ENCODE measurements around the gene KMO. TPM values are rescaled to one million over a fixed set of nuclear protein-coding genes. Genes with fewer than 3 reads are reported as not detected.

Gene KMO
- total RNA-seq, 2 donors from 2014 or later, result 0.35 to 0.37 TPM

- peak overlapping the region in 1 of 2 donors; percentile 14 for H3K27ac ChIP-seq
- TF ChIP-seq CTCF (IDR thresholded peaks at IDR 0.05), result peak; percentile 49 to 71
- H3K27me3 ChIP-seq, result no peaks in the 10 kb centered on the region
- H3K4me1 ChIP-seq, result no peaks in the 10 kb centered on the region
- H3K4me3 ChIP-seq, result peak overlapping the region; percentile 36 to 44
- no peaks in the 10 kb centered on the region for H3K9me3 ChIP-seq
- no peak for DNase-seq (ENCODE audit: low spot score)
- no peaks in the 10 kb centered on the region for H3K36me3 ChIP-seq
Observed at GRCh38 chr1:241531195-241532161, 700 bp upstream of the KMO start.

GRCh38 chr1:241532864-241533263 lies 686 bp downstream of the KMO start:
- no peaks in the 10 kb centered on the region for H3K4me1 ChIP-seq
- no peaks in the 10 kb centered on the region for H3K27me3 ChIP-seq
- no peak for DNase-seq (ENCODE audit: low spot score)
- H3K9me3 ChIP-seq, result no peaks in the 10 kb centered on the region
- no peak overlapping the region for H3K27ac ChIP-seq
- no peaks in the 10 kb centered on the region for H3K36me3 ChIP-seq
- no peak overlapping the region for H3K4me3 ChIP-seq
- TF ChIP-seq CTCF (IDR thresholded peaks at IDR 0.05), result no peak

GRCh38 chr1:241533326-241534115 lies 1.3 kb downstream of the KMO start:
- Histone ChIP-seq H3K4me3 (no peak overlapping the region), H3K4me1 (no peaks in the 10 kb centered on the region), H3K27me3 (no peaks in the 10 kb centered on the region), H3K9me3 (no peaks in the 10 kb centered on the region), H3K27ac (no peak overlapping the region), H3K36me3 (no peaks in the 10 kb centered on the region)
- no peak for DNase-seq (ENCODE audit: low spot score)
- no peak for TF ChIP-seq CTCF (IDR thresholded peaks at IDR 0.05)

GRCh38 chr1:241536304-241536703 lies 4.1 kb downstream of the KMO start:
- no peaks in the 10 kb centered on the region for H3K9me3 ChIP-seq
- no peak for TF ChIP-seq CTCF (IDR thresholded peaks at IDR 0.05)
- DNase-seq (ENCODE audit: low spot score), result no peak

GRCh38 chr1:241536969-241537368 lies 4.8 kb downstream of the KMO start:
- no peaks in the 10 kb centered on the region for H3K9me3 ChIP-seq
- DNase-seq (ENCODE audit: low spot score), result no peak
- H3K36me3 ChIP-seq, result no peaks in the 10 kb centered on the region
- no peaks in the 10 kb centered on the region for H3K27me3 ChIP-seq
- no peak overlapping the region for H3K27ac ChIP-seq
- no peak overlapping the region for H3K4me3 ChIP-seq
- TF ChIP-seq CTCF (IDR thresholded peaks at IDR 0.05), result no peak
- no peaks in the 10 kb centered on the region for H3K4me1 ChIP-seq

More at GRCh38 chr1:241536304-241536703, 4.1 kb downstream of the KMO start:
- H3K4me3 ChIP-seq, result no peak overlapping the region
- no peaks in the 10 kb centered on the region for H3K36me3 ChIP-seq
- H3K27me3 ChIP-seq, result no peaks in the 10 kb centered on the region
- H3K27ac ChIP-seq, result no peak overlapping the region
- no peaks in the 10 kb centered on the region for H3K4me1 ChIP-seq

Data from right atrium auricular region (tissue), 2 donors.